ENCODE data around the gene SIK2.

DNA sequence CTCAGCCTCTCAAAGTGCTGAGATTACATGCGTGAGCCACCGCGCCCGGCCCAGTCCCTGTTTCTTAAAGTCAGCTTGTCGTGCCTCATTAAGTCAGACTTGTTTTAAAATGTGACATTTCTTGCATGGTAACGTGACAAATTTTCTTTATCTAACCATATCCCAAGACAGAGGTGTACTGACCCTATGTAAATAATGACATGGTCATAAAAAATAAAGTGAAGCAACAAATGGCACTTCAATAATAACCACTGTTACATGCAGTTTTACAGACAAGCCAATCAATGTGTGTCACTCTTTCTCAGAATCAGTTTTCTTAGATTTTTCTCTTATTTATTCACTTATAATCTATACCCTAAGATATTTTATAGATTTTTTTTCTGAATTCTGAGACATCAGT is 26.5 kb upstream of the SIK2 start:
- TF ChIP-seq, protein P1, sequence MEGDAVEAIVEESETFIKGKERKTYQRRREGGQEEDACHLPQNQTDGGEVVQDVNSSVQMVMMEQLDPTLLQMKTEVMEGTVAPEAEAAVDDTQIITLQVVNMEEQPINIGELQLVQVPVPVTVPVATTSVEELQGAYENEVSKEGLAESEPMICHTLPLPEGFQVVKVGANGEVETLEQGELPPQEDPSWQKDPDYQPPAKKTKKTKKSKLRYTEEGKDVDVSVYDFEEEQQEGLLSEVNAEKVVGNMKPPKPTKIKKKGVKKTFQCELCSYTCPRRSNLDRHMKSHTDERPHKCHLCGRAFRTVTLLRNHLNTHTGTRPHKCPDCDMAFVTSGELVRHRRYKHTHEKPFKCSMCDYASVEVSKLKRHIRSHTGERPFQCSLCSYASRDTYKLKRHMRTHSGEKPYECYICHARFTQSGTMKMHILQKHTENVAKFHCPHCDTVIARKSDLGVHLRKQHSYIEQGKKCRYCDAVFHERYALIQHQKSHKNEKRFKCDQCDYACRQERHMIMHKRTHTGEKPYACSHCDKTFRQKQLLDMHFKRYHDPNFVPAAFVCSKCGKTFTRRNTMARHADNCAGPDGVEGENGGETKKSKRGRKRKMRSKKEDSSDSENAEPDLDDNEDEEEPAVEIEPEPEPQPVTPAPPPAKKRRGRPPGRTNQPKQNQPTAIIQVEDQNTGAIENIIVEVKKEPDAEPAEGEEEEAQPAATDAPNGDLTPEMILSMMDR (conservative IDR thresholded peaks at IDR 0.05; ENCODE audit: low read depth, low read length), result no peak
- TF ChIP-seq EZH2 (IDR thresholded peaks at IDR 0.05; ENCODE audit: low read length, unreplicated experiment), result no peak

Data from PC-3 (cell line).